ENCODE data around the gene SMC1B. TPM values are rescaled to one million over a fixed set of nuclear protein-coding genes. Genes with fewer than 3 reads are reported as not detected.

SMC1B gene
- not detected in 2 replicates for total RNA-seq

GRCh38 chr22:45413368-45414211 lies at the start of gene SMC1B, which contains the start of gene RIBC2:
Gene SMC1B (minus strand): TSS chr22:45413599. CDS start chr22:45413567, 32 bp downstream.
Gene RIBC2 (plus strand): TSS chr22:45413693. CDS start chr22:45413887, 194 bp downstream.

GRCh38 chr22:45309422-45310227 lies 103.8 kb downstream of the SMC1B start, which contains the start of gene FAM118A:
Gene FAM118A (plus strand): TSS chr22:45309934. CDS start chr22:45322380, 12,446 bp downstream.

Other genes starting within 250 kb of the SMC1B start
- 36.0 and 43.6 TPM in 2 replicates for gene NUP50, start 249.7 kb downstream of the SMC1B start, total RNA-seq
- gene KIAA0930, start 172.7 kb downstream of the SMC1B start, total RNA-seq, result 24.4 and 33.6 TPM in 2 replicates
- gene UPK3A, start 128.7 kb downstream of the SMC1B start, total RNA-seq, result not detected in 2 replicates
- gene FAM118A, start 103.7 kb downstream of the SMC1B start, total RNA-seq, result 14.6 and 21.3 TPM in 2 replicates
- gene RIBC2, start 94 bp upstream of the SMC1B start, total RNA-seq, result not detected in 2 replicates
- 189 and 709 TPM in 2 replicates for gene FBLN1, start 89.3 kb upstream of the SMC1B start, total RNA-seq

Measured in pericardium fibroblast (primary cell).